Heart left ventricle (tissue), 13 donors: ENCODE measurements around the gene NECTIN4.

ENCODE experiments used
- POLR2A ChIP-seq, 2 donors: fragments of 450-650 bp; IDR thresholded peaks; one replicate each; pipeline ENCODE4 v1.6.1; 2017; ENCODE audit warnings: antibody characterized with exemption in 2 of 2, mild to moderate bottlenecking in 2 of 2, moderate library complexity in 2 of 2
- TF ChIP-seq, protein P1 (sequence below), 12 donors: fragments of 200-600 bp; sonication (generic) in 4 of 12; IDR thresholded peaks; one replicate each; pipeline versions ENCODE4 v1.5.0 to v1.8.0; 2018 to 2022; ENCODE audit warnings: antibody characterized with exemption in 12 of 12, mild to moderate bottlenecking in 5 of 12
- donor health status: ischemic (EF 13 %, LVEDD 7.1; RV severe dilation, severe dysfunction).
- donor health status: DM: no; HTN: yes; CAD: no.
- donor health status: DM: no; HTN: no; CAD: no.
- donor health status: ischemic (EF 25% LVEDD 6.9; RV normal size, moderate dysfunction).
- donor health status: ischemic (EF 25% LVEDD 5.7; RV mildly dilated, moderate dysfunction).
- donor health status: ischemic (EF 35%, LVEDD 5.7; RV mildly dilated, moderate dysfunction).
- donor health status: nonischemic (EF 11% LVEDD 7.7; RV severe dilation, severe dysfunction).
- donor health status: DM: yes; HTN: yes; CAD: no.
- donor health status: PGD.
- donor health status: ischemic (EF 29% LVEDD 5.4; RV normal size, mild dysfunction).
- donor health status: nonischemic (EF 23%, LVEDD 6.1; RV moderate dilation, normal function).

GRCh38 chr1:161086457-161086856 lies 2.9 kb downstream of the NECTIN4 start:
- TF ChIP-seq, protein P1, sequence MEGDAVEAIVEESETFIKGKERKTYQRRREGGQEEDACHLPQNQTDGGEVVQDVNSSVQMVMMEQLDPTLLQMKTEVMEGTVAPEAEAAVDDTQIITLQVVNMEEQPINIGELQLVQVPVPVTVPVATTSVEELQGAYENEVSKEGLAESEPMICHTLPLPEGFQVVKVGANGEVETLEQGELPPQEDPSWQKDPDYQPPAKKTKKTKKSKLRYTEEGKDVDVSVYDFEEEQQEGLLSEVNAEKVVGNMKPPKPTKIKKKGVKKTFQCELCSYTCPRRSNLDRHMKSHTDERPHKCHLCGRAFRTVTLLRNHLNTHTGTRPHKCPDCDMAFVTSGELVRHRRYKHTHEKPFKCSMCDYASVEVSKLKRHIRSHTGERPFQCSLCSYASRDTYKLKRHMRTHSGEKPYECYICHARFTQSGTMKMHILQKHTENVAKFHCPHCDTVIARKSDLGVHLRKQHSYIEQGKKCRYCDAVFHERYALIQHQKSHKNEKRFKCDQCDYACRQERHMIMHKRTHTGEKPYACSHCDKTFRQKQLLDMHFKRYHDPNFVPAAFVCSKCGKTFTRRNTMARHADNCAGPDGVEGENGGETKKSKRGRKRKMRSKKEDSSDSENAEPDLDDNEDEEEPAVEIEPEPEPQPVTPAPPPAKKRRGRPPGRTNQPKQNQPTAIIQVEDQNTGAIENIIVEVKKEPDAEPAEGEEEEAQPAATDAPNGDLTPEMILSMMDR (IDR thresholded peaks at IDR 0.05): no peak
- no peak for TF ChIP-seq POLR2A (IDR thresholded peaks at IDR 0.05)
